22Rv1 (cell line): ENCODE results near the gene DCTD.
"Not testable (repeated sequence)": the region's sequence is repeated elsewhere in the genome, so short reads cannot be mapped to it uniquely, and the experiment has no call there.

Experiments
- H3K27ac ChIP-seq: fragments of 450-650 bp; 2 replicates; pipeline ENCODE4 v1.5.1; 2017
- ZFX ChIP-seq: fragments of 450-650 bp; IDR thresholded peaks from 2 replicates; pipeline ENCODE4 v1.6.1; 2017; ENCODE audit warnings: antibody characterized with exemption, borderline replicate concordance
- TF ChIP-seq, protein P1 (sequence below): fragments of 450-650 bp; IDR thresholded peaks from 2 replicates; pipeline ENCODE4 v1.5.1; 2017; ENCODE audit warnings: mild to moderate bottlenecking

The DCTD gene

DNA sequence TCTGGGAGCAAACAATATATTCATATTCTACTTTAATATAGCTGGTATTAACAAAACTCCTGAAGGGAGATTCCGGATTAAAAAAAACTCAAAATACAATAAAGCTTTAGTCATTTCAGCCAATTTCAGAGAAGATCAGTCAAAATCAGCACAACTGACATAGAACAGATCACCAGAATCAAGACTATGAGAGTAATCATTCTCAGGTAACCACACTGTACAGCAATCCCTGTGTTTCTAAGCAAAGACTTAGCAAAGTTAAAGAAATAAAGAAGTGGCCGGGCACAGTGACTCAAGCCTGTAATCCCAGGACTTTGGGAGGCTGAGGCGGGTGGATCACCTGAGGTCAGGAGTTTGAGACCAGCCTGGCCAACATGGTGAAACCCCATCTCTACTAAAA, 9.1 kb downstream of the DCTD start:
- TF ChIP-seq ZFX, result no peak
- TF ChIP-seq, protein P1, sequence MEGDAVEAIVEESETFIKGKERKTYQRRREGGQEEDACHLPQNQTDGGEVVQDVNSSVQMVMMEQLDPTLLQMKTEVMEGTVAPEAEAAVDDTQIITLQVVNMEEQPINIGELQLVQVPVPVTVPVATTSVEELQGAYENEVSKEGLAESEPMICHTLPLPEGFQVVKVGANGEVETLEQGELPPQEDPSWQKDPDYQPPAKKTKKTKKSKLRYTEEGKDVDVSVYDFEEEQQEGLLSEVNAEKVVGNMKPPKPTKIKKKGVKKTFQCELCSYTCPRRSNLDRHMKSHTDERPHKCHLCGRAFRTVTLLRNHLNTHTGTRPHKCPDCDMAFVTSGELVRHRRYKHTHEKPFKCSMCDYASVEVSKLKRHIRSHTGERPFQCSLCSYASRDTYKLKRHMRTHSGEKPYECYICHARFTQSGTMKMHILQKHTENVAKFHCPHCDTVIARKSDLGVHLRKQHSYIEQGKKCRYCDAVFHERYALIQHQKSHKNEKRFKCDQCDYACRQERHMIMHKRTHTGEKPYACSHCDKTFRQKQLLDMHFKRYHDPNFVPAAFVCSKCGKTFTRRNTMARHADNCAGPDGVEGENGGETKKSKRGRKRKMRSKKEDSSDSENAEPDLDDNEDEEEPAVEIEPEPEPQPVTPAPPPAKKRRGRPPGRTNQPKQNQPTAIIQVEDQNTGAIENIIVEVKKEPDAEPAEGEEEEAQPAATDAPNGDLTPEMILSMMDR, result no peak
- H3K27ac ChIP-seq, result no peak overlapping the region

DNA sequence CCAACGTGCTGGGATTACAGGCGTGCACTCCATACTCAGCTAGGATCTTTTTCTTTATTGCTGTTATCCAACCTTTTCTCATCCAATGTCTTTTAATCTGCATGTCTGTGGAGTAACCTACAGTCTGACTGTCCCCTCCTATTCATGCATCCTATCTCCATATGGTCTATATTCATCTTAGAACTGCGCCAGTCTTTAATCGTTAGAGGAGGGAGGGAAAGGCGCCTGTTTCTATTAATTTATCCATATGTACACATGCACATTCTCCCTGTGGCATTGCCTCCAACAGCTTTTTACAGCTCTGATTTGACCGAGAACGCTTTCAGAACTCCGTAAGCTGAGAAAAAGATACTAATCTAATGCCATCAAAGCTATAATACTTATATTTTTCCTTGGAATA, 9.8 kb downstream of the DCTD start:
- no peak overlapping the region for H3K27ac ChIP-seq
- no peak for TF ChIP-seq ZFX
- TF ChIP-seq, protein P1, result no peak

DNA sequence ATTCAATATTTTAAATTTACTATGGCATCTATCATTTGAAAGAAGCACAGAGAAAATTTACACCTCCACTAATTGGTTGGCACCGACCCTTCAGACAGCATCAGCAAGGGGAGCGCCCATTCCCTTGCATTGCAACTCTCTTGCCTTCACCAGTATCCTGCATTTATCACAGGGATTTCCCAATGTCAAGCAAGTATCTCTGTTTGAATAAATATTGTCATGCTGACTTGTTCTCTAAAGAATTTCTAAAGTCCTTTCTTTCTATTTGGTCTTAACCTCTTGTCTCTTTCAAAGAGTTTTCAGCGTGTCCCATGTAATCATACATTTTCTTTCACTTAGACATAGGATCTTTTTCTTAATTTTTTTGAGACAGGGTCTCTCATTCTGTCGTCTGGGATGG, 10.4 kb downstream of the DCTD start:
- no peak for TF ChIP-seq ZFX
- TF ChIP-seq, protein P1, result no peak

DNA sequence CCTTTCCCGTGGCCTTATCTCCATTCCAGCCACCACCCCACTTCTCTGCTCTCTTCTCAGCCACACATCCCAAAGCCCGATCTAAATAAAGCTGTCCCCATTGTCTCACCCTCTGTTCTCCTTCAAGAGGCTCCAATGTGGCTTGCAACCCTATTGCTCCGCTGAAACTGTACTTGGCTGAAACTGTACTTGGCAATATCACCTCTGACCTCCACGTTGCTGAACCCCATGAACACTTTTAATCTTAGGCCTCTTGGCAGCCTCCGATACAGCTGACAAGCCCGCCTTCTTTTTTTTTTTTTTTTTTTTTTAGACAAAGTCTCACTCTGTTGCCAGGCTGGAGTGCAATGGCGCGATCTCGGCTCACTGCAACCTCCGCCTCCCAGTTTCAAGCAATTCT, 12.1 kb downstream of the DCTD start:
- TF ChIP-seq, protein P1, result no peak
- TF ChIP-seq ZFX, result no peak
- H3K27ac ChIP-seq, result no peak overlapping the region

More for the DNA sequence above, 10.4 kb downstream of the DCTD start:
- no peak overlapping the region for H3K27ac ChIP-seq

DNA sequence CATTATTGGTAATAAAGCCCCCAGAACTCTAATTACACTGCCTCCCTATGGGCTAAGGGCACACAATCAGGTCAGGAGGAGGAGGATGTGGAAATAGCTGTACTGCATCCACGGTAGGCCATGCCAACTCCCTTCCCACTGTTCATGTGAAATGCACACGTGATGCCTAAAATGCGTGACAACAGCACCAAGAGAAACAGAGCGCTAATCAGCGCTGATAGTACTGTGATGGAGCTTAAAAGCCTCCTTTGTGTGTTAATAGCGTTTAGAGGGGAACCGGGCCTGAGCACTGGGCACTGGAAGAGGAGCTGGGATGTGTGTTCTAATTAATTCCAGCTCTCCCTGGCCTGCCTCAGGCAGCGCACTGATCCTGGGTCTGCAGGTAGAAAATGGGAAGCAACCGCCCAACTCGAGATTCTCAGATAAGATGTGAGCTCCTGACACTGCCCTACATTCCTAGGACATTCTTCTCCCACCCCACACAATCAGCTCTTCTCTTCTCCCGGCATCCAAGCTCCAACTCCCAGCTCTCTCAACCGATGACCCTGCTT, 12.9 kb downstream of the DCTD start:
- H3K27ac ChIP-seq, result no peak overlapping the region
- no peak for TF ChIP-seq ZFX
- TF ChIP-seq, protein P1, result no peak

DNA sequence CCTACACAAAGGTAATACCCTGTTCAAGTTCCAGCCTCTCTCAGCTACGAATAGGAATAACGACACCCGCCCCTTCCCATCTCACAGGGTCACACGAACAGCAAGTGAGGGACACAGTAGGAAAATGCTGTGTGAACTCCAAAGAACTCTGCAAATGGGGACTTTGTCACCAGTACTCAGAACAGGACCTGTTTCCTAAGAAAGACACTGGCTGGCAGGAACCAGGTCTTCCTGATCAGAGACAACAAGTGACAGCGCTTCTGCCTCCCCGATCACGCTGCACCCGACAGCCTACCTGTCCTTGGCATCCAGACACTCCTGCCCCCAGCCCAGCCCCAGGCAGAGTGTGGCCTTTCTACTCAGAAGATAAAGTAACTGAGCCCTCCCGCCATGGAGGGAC, 14.2 kb downstream of the DCTD start:
- H3K27ac ChIP-seq, result no peak overlapping the region
- no peak for TF ChIP-seq ZFX
- TF ChIP-seq, protein P1, result no peak

DNA sequence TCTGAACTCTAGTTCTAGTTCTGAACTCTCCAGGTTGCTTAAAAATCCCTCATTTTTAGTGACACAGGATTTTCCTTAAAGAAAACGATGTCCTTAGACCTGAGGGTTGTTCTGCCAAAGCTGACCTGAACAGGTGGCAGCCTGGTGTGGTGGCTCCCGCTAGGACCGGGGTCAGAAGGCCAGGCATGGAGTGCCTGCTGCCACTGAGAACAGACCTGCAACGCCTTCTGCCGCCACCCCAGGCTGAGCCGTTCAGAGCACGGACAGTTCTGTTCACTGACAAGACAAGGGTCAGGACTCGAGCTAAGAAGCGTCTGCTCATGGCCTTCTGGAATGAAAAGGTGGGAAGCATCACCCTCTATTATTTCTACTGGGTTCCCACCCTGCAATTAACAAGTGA, 15.8 kb downstream of the DCTD start:
- TF ChIP-seq, protein P1, result no peak
- no peak for TF ChIP-seq ZFX
- H3K27ac ChIP-seq, result no peak overlapping the region

DNA sequence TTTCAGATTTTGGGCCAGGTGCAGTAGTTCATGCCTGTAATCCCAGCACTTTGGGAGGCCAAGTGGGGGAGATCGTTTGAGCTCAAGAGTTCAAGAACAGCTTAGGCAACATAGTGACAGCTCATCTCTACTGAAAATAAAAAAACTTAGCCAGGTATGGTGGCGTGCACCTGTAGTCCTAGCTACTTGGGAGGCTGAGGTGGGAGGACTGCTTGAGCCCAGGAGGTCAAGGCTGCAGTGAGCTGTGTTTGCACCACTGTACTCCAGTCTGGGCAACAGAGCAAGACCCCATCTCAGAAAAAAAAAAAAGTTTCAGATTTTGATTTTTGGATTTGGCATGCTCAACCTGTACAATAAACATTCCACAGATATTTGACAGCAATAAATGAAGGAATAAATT, 17.2 kb downstream of the DCTD start:
- H3K27ac ChIP-seq, result not testable (repeated sequence)
